GM23338 (cell line): ENCODE data around the gene FNDC3B. TPM values are rescaled to one million over a fixed set of nuclear protein-coding genes. Genes with fewer than 3 reads are reported as not detected.

Experiments
- ATAC-seq: fragments of 200-7000 bp; cut with Tn5 transposase; 3 replicates; pipeline ENCODE4 v1.9.1; 2020
- DNase-seq: peaks from one replicate; pipeline ENCODE4 v3.0.0-alpha.2; 2015; ENCODE audit warnings: low spot score
- H2AFZ ChIP-seq: fragments of 200-600 bp; sonication (generic); 2 replicates; pipeline ENCODE4 v1.8.0; 2016; ENCODE audit warnings: antibody characterized with exemption, mild to moderate bottlenecking, moderate library complexity
- H3F3A ChIP-seq: fragments of 200-600 bp; sonication (generic); replicated peaks from 2 replicates; pipeline ENCODE4 v1.8.0; 2017; ENCODE audit warnings: antibody characterized with exemption, mixed run types, low read depth
- H3K27ac ChIP-seq: fragments of 200-600 bp; sonication (generic); 2 replicates; pipeline ENCODE4 v1.6.1; 2016; ENCODE audit warnings: low read depth
- H3K27me3 ChIP-seq: fragments of 200-600 bp; sonication (generic); 2 replicates; pipeline ENCODE4 v1.8.0; 2016; ENCODE audit warnings: mild to moderate bottlenecking, mixed run types, moderate library complexity; ENCODE audit not compliant: insufficient read depth
- H3K36me3 ChIP-seq: fragments of 200-600 bp; sonication (generic); 2 replicates; pipeline ENCODE4 v1.8.0; 2016; ENCODE audit warnings: mild to moderate bottlenecking; ENCODE audit not compliant: insufficient read depth
- H3K4me1 ChIP-seq: fragments of 200-600 bp; sonication (generic); 2 replicates; pipeline ENCODE4 v1.8.0; 2016; ENCODE audit warnings: mild to moderate bottlenecking, moderate library complexity; ENCODE audit not compliant: insufficient read depth
- H3K4me2 ChIP-seq: fragments of 200-600 bp; sonication (generic); 2 replicates; pipeline ENCODE4 v1.7.1; 2017; ENCODE audit warnings: mixed run types
- H3K4me3 ChIP-seq: fragments of 200-600 bp; sonication (generic); 2 replicates; pipeline ENCODE4 v1.6.1; 2016; ENCODE audit warnings: mixed run types
- H3K79me2 ChIP-seq: fragments of 200-600 bp; sonication (generic); replicated peaks from 2 replicates; pipeline ENCODE4 v1.8.0; 2017; ENCODE audit warnings: mild to moderate bottlenecking; ENCODE audit not compliant: insufficient read depth
- H3K9me2 ChIP-seq: fragments of 200-600 bp; sonication (generic); 2 replicates; pipeline ENCODE4 v1.8.0; 2017; ENCODE audit not compliant: insufficient read depth
- H4K20me1 ChIP-seq: fragments of 200-600 bp; sonication (generic); replicated peaks from 2 replicates; pipeline ENCODE4 v1.8.0; 2017; ENCODE audit warnings: mild to moderate bottlenecking; ENCODE audit not compliant: insufficient read depth
- H3K27ac Mint-ChIP-seq: 2 replicates; pipeline ENCODE4 v1.8.0; 2020; ENCODE audit warnings: inconsistent platforms, mild to moderate bottlenecking, moderate library complexity, mixed read lengths
- H3K27me3 Mint-ChIP-seq: 3 replicates; pipeline ENCODE4 v1.8.0; 2022; ENCODE audit warnings: low read depth, mild to moderate bottlenecking, moderate library complexity, mixed read lengths, inconsistent platforms; ENCODE audit not compliant: insufficient read depth, poor library complexity
- H3K36me3 Mint-ChIP-seq: 3 replicates; pipeline ENCODE4 v1.8.0; 2021; ENCODE audit warnings: low read depth, mild to moderate bottlenecking, inconsistent platforms, moderate library complexity, mixed read lengths
- H3K4me1 Mint-ChIP-seq: 3 replicates; pipeline ENCODE4 v1.8.0; 2020; ENCODE audit warnings: mild to moderate bottlenecking, inconsistent platforms, mixed read lengths
- H3K4me3 Mint-ChIP-seq: 3 replicates; pipeline ENCODE4 v1.8.0; 2021; ENCODE audit warnings: moderate library complexity, mild to moderate bottlenecking, inconsistent platforms, mixed read lengths
- H3K9me3 Mint-ChIP-seq: 3 replicates; pipeline ENCODE4 v1.8.0; 2020; ENCODE audit warnings: moderate library complexity, mild to moderate bottlenecking, inconsistent platforms, mixed read lengths
- CREB1 ChIP-seq: fragments of 250-450 bp; sonication (Bioruptor Pico); IDR thresholded peaks from 2 replicates; pipeline ENCODE4 v1.5.0; 2020; ENCODE audit warnings: low read depth, mild to moderate bottlenecking, moderate library complexity
- ETS1 ChIP-seq: IDR thresholded peaks from 2 replicates; pipeline ENCODE4 v1.6.1; 2016; ENCODE audit warnings: antibody characterized with exemption
- EZH2 ChIP-seq: fragments of 200-600 bp; sonication (generic); IDR thresholded peaks from one replicate; pipeline ENCODE4 v1.8.0; 2017; ENCODE audit warnings: antibody characterized with exemption, mild to moderate bottlenecking, low read depth; ENCODE audit not compliant: unreplicated experiment
- EZH2phosphoT487 ChIP-seq: fragments of 200-600 bp; sonication (generic); IDR thresholded peaks from one replicate; pipeline ENCODE4 v1.8.1; 2018; ENCODE audit warnings: antibody characterized with exemption; ENCODE audit not compliant: unreplicated experiment
- JUNB ChIP-seq: IDR thresholded peaks from one replicate; pipeline ENCODE4 v1.6.1; 2016; ENCODE audit warnings: antibody characterized with exemption; ENCODE audit not compliant: unreplicated experiment
- NANOG ChIP-seq: IDR thresholded peaks from 2 replicates; pipeline ENCODE4 v1.6.1; 2016; ENCODE audit warnings: antibody characterized with exemption, borderline replicate concordance
- POLR2AphosphoS5 ChIP-seq: IDR thresholded peaks from 2 replicates; pipeline ENCODE4 v1.6.1; 2016; ENCODE audit warnings: antibody characterized with exemption, low read depth
- STAT1 ChIP-seq: IDR thresholded peaks from one replicate; pipeline ENCODE4 v1.6.1; 2016; ENCODE audit warnings: antibody characterized with exemption; ENCODE audit not compliant: unreplicated experiment
- ZNF114 ChIP-seq: fragments of 250-450 bp; sonication (Bioruptor Pico); IDR thresholded peaks from 2 replicates; pipeline ENCODE4 v1.5.0; 2020; ENCODE audit warnings: mild to moderate bottlenecking, moderate library complexity
- ZNF331 ChIP-seq: fragments of 250-450 bp; sonication (Bioruptor Pico); IDR thresholded peaks from 2 replicates; pipeline ENCODE4 v1.5.0; 2020; ENCODE audit warnings: low read depth, mild to moderate bottlenecking, moderate library complexity
- polyA plus RNA-seq: library from polyadenylated mRNA; unstranded; fragments of >200 nt; fragmentation: Nextera tagmentation; extraction: Ambion mirVana; gene quantifications from 2 replicates; pipeline ENCODE4 v1.2.1, GENCODE V29; 2016
- total RNA-seq: library from RNA; depleted of rRNA; stranded (reverse); fragments of >200 nt; shearing (Covaris generic); gene quantifications from 2 replicates; pipeline ENCODE4 v1.2.3, GENCODE V29; 2014
- TF ChIP-seq, protein P1 (sequence below), 2 experiments: fragments of 200-600 bp in 1 of 2; sonication (generic) in 1 of 2; conservative IDR thresholded peaks; 2 replicates each; pipeline versions ENCODE4 v1.5.1 to v1.6.1; 2016 to 2017; ENCODE audit warnings: antibody characterized with exemption in 2 of 2, low read depth in 2 of 2, mild to moderate bottlenecking in 2 of 2, moderate library complexity in 1 of 2
- TF ChIP-seq, protein P2 (sequence below): IDR thresholded peaks from one replicate; pipeline ENCODE4 v1.6.1; 2018; ENCODE audit warnings: antibody characterized with exemption; ENCODE audit not compliant: unreplicated experiment

FNDC3B gene
- total and polyA plus RNA-seq, 2 experiments from 2014 or later = 19.1 to 55.4 TPM

DNA sequence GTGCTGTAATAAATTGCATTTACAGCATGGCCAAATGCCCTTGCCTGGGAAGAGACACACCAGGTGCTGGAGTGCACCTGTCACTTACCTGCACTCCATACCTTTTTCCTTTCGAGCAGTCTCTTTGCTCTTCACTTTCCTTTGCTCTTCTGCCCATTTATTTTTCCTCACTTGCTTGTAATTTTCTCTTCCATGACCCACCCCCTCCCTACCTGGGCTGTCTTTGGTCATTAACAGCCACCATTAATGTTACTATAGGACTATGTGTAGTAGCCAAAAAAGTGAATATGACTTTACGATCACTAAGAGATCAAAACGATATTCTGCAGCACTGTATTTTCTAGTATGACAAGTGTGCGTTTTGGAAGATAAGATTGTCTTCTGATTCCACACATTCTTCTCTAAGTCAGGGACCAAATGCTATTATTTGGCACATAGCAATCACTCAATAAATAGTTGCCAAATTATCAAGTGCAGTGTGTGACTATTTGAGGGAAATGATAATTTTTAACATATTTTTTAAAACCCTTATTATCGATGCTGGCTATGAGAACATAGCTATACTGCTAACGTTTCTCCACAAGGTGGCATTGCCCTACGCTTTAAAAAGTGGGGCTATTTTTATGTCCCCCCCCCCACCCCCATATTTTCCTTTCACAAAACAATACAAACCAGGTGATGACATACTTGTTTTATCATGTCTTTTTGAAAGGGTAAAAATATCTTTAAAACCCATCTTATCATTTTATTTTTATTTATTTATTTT lies 294.5 kb downstream of the FNDC3B start:
- Mint-ChIP-seq H3K36me3 (peaks cover 68% of the 10 kb centered on the region), H3K9me3 (no peaks in the 10 kb centered on the region), H3K4me1 (no peaks in the 10 kb centered on the region; the same call in 2 of the 3 replicates), H3K4me3 (no peak overlapping the region), H3K27me3 (peaks cover 3% of the 10 kb centered on the region), H3K27ac (no peak overlapping the region)
- TF ChIP-seq, protein P1, sequence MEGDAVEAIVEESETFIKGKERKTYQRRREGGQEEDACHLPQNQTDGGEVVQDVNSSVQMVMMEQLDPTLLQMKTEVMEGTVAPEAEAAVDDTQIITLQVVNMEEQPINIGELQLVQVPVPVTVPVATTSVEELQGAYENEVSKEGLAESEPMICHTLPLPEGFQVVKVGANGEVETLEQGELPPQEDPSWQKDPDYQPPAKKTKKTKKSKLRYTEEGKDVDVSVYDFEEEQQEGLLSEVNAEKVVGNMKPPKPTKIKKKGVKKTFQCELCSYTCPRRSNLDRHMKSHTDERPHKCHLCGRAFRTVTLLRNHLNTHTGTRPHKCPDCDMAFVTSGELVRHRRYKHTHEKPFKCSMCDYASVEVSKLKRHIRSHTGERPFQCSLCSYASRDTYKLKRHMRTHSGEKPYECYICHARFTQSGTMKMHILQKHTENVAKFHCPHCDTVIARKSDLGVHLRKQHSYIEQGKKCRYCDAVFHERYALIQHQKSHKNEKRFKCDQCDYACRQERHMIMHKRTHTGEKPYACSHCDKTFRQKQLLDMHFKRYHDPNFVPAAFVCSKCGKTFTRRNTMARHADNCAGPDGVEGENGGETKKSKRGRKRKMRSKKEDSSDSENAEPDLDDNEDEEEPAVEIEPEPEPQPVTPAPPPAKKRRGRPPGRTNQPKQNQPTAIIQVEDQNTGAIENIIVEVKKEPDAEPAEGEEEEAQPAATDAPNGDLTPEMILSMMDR (conservative IDR thresholded peaks at IDR 0.05; ENCODE audit: low read depth in 2 of 2) = peak; percentile 39 to 47; a peak in 3 of 4 replicates
- TF ChIP-seq ZNF331 (CRISPR knock-in tag) = no peak
- TF ChIP-seq EZH2phosphoT487 = no peak
- TF ChIP-seq STAT1 = no peak
- TF ChIP-seq, protein P2, sequence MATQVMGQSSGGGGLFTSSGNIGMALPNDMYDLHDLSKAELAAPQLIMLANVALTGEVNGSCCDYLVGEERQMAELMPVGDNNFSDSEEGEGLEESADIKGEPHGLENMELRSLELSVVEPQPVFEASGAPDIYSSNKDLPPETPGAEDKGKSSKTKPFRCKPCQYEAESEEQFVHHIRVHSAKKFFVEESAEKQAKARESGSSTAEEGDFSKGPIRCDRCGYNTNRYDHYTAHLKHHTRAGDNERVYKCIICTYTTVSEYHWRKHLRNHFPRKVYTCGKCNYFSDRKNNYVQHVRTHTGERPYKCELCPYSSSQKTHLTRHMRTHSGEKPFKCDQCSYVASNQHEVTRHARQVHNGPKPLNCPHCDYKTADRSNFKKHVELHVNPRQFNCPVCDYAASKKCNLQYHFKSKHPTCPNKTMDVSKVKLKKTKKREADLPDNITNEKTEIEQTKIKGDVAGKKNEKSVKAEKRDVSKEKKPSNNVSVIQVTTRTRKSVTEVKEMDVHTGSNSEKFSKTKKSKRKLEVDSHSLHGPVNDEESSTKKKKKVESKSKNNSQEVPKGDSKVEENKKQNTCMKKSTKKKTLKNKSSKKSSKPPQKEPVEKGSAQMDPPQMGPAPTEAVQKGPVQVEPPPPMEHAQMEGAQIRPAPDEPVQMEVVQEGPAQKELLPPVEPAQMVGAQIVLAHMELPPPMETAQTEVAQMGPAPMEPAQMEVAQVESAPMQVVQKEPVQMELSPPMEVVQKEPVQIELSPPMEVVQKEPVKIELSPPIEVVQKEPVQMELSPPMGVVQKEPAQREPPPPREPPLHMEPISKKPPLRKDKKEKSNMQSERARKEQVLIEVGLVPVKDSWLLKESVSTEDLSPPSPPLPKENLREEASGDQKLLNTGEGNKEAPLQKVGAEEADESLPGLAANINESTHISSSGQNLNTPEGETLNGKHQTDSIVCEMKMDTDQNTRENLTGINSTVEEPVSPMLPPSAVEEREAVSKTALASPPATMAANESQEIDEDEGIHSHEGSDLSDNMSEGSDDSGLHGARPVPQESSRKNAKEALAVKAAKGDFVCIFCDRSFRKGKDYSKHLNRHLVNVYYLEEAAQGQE = no peak
- no peaks in the 10 kb centered on the region for H3K27me3 ChIP-seq
- peaks cover 22% of the 10 kb centered on the region for H3K36me3 ChIP-seq
- H3K27ac ChIP-seq = 0 out of 2 replicates have a peak overlapping the region, but pooled peaks have one; percentile 30
- DNase-seq = no peak
- H3K4me1 ChIP-seq = no peaks in the 10 kb centered on the region
- H3K79me2 ChIP-seq = no peaks in the 10 kb centered on the region
- H3K9me2 ChIP-seq = no peaks in the 10 kb centered on the region
- H3F3A ChIP-seq = no peaks in the 10 kb centered on the region
- no peaks in the 10 kb centered on the region for H4K20me1 ChIP-seq
- no peak overlapping the region for H2AFZ ChIP-seq
- H3K4me3 ChIP-seq = no peak overlapping the region
- no peak for ATAC-seq
- no peak overlapping the region for H3K4me2 ChIP-seq

DNA sequence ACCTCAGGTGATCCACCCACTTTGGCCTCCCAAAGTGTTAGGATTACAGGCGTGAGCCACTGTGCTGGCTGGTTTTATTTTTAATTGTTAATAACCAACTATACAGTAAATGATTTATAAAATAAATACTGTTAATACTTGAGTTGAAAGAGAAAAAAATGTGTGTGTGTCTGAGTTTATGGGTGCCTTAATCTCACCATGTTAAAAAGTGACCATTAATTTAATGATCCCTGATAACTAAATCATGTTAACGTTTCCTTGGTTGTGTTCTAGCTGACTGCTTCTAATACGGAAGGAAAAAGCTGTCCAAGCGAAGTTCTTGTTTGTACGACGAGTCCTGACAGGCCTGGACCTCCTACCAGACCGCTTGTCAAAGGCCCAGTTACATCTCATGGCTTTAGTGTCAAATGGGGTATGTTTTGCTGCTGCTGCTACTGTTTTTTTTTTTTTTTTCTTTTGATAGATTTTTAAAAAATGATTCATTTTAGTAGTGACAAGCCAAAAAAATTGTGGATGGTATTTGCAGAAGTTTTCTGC lies 295.4 kb downstream of the FNDC3B start:
- Mint-ChIP-seq H3K4me1 (no peaks in the 10 kb centered on the region; the same call in 2 of the 3 replicates), H3K9me3 (no peaks in the 10 kb centered on the region), H3K27ac (no peak overlapping the region), H3K36me3 (peaks cover 62% of the 10 kb centered on the region), H3K4me3 (no peak overlapping the region), H3K27me3 (peaks cover 3% of the 10 kb centered on the region)
- Histone ChIP-seq H3K4me1 (no peaks in the 10 kb centered on the region), H3F3A (no peaks in the 10 kb centered on the region), H3K9me2 (no peaks in the 10 kb centered on the region), H4K20me1 (no peaks in the 10 kb centered on the region), H2AFZ (no peak overlapping the region), H3K27ac (no peak overlapping the region), H3K36me3 (peaks cover 22% of the 10 kb centered on the region), H3K27me3 (no peaks in the 10 kb centered on the region), H3K79me2 (no peaks in the 10 kb centered on the region), H3K4me3 (no peak overlapping the region), H3K4me2 (no peak overlapping the region)
- ATAC-seq (no peak), DNase-seq (no peak)
- TF ChIP-seq EZH2 = no peak
- TF ChIP-seq, protein P1 (conservative IDR thresholded peaks at IDR 0.05; ENCODE audit: low read depth in 2 of 2) = no peak
- TF ChIP-seq ETS1 = no peak
- TF ChIP-seq JUNB = no peak
- TF ChIP-seq ZNF114 = no peak
- no peak for TF ChIP-seq EZH2phosphoT487
- TF ChIP-seq POLR2AphosphoS5 = no peak
- no peak for TF ChIP-seq CREB1
- no peak for TF ChIP-seq STAT1
- TF ChIP-seq NANOG = no peak
- no peak for TF ChIP-seq ZNF331 (CRISPR knock-in tag)
